Lung (tissue), 12 donors: ENCODE measurements around the gene LCE5A. TPM values are rescaled to one million over a fixed set of nuclear protein-coding genes. Genes with fewer than 3 reads are reported as not detected.

Experiments used
- ATAC-seq: fragments of 200-7000 bp; cut with Tn5 transposase; one replicate; pipeline ENCODE4 v1.9.1; 2020; ENCODE audit warnings: moderate number of reproducible peaks; ENCODE audit not compliant: insufficient read depth, low FRiP score
- DNase-seq, 3 donors: peaks; one replicate each; pipeline ENCODE4 v3.0.0-alpha.2; 2013 to 2017
- H3K27ac ChIP-seq, 2 donors: one replicate each; pipeline ENCODE4 v1.5.1; 2013; ENCODE audit warnings: mild to moderate bottlenecking in 2 of 2, moderate library complexity in 2 of 2, control low read depth in 1 of 2, inconsistent platforms in 1 of 2, low read depth in 1 of 2, low read length in 1 of 2
- H3K27me3 ChIP-seq, 3 donors: one replicate each; pipeline ENCODE4 v1.5.1; 2013; ENCODE audit warnings: low read length in 2 of 3; ENCODE audit not compliant: control insufficient read depth in 3 of 3, insufficient read depth in 3 of 3
- H3K36me3 ChIP-seq, 4 donors: one replicate each; pipeline ENCODE4 v1.5.1; 2013; ENCODE audit warnings: low read length in 4 of 4, mild to moderate bottlenecking in 1 of 4, moderate library complexity in 1 of 4; ENCODE audit not compliant: control insufficient read depth in 4 of 4, insufficient read depth in 4 of 4
- H3K4me1 ChIP-seq, 5 donors: one replicate each; pipeline ENCODE4 v1.5.1; 2013; ENCODE audit warnings: low read length in 5 of 5, mild to moderate bottlenecking in 2 of 5, moderate library complexity in 1 of 5; ENCODE audit not compliant: control insufficient read depth in 5 of 5, insufficient read depth in 5 of 5
- H3K4me3 ChIP-seq: one replicate; pipeline ENCODE4 v1.5.1; 2013; ENCODE audit warnings: mild to moderate bottlenecking, control low read depth, moderate library complexity
- H3K9ac ChIP-seq, 2 donors: one replicate each; pipeline ENCODE4 v1.5.1; 2013; ENCODE audit warnings: low read length in 2 of 2, control low read depth in 1 of 2; ENCODE audit not compliant: insufficient read depth in 1 of 2
- H3K9me3 ChIP-seq, 4 donors: one replicate each; pipeline ENCODE4 v1.5.1; 2013; ENCODE audit warnings: low read length in 3 of 4, mild to moderate bottlenecking in 1 of 4, moderate library complexity in 1 of 4; ENCODE audit not compliant: control insufficient read depth in 4 of 4, insufficient read depth in 3 of 4
- WGBS, 2 donors: extraction: QIAGEN DNeasy Blood & Tissue Kit; methylation state at CpG; one replicate each; pipeline ENCODE4 v1.1.7; 2013; 5-methylcytosine and 5-hydroxymethylcytosine counted together
- polyA plus RNA-seq, 2 donors: library from polyadenylated mRNA; stranded (reverse); fragments of 200-250 nt; gene quantifications; one replicate each; pipeline ENCODE4 v1.2.1, GENCODE V29; 2013
- total RNA-seq, 2 donors: library from RNA; depleted of rRNA in 1 of 2; stranded (reverse); fragments of >200 nt in 1 of 2; gene quantifications; one replicate each; pipeline ENCODE4 v1.2.1, GENCODE V29; 2014 to 2021
- TF ChIP-seq, protein P1 (sequence below): IDR thresholded peaks from 2 replicates; pipeline ENCODE4 v1.5.1; 2012; ENCODE audit warnings: mild to moderate bottlenecking; ENCODE audit errors: control extremely low read depth, extremely low read depth
- donor health status: control.
- donor health status: control.
- donor health status: Bipolar disorder and iron deficiency.
- donor health status: healthy.
- donor health status: DM: yes; HTN: yes; CAD: no.

Gene LCE5A
- total and polyA plus RNA-seq, 4 donors = 0.07 TPM; not detected in 3

DNA sequence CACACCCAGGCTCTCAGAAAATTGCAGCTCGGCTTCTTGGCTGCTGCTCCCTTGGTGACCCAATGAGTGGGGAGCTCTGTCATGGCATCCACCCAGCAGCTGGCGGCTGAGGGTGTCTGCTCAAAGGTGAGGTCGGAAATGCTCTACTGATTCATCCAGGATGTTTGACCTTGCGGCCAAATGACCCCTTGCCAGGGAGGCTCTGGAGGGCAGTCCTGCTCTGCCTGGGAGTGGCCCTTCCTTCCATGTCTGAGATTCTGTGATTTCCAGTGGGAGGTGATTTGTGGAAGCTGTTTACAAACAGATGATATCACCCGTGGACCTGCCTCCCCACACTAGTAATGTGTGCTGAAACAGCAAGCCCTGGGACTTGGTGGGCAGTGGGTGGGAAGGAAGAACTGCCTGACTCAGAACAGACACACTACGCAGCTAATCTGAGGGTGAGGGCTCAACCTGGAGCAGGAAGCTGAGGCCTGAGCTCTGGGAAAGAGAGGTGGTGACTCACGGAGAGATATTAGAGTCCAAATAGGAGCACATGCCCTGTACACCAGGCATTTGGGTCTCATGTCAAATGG, 6.7 kb downstream of the LCE5A start:
- TF ChIP-seq, protein P1, sequence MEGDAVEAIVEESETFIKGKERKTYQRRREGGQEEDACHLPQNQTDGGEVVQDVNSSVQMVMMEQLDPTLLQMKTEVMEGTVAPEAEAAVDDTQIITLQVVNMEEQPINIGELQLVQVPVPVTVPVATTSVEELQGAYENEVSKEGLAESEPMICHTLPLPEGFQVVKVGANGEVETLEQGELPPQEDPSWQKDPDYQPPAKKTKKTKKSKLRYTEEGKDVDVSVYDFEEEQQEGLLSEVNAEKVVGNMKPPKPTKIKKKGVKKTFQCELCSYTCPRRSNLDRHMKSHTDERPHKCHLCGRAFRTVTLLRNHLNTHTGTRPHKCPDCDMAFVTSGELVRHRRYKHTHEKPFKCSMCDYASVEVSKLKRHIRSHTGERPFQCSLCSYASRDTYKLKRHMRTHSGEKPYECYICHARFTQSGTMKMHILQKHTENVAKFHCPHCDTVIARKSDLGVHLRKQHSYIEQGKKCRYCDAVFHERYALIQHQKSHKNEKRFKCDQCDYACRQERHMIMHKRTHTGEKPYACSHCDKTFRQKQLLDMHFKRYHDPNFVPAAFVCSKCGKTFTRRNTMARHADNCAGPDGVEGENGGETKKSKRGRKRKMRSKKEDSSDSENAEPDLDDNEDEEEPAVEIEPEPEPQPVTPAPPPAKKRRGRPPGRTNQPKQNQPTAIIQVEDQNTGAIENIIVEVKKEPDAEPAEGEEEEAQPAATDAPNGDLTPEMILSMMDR = no peak
- ATAC-seq (no peak), DNase-seq (no peak)
- 55 to 82% methylated on average over 7 of the region's 7 CpGs for WGBS, 2 donors
- peaks cover 0 to 6% (median 0%) of the 10 kb centered on the region in 4 donors for H3K9me3 ChIP-seq
- H3K36me3 ChIP-seq = no peaks in the 10 kb centered on the region
- H3K9ac ChIP-seq = no peak overlapping the region
- no peak overlapping the region for H3K27ac ChIP-seq
- peaks cover 5 to 42% (median 30%) of the 10 kb centered on the region in 3 donors for H3K27me3 ChIP-seq
- no peak overlapping the region for H3K4me3 ChIP-seq
- H3K4me1 ChIP-seq = peaks cover 0 to 1% (median 0%) of the 10 kb centered on the region in 5 donors

DNA sequence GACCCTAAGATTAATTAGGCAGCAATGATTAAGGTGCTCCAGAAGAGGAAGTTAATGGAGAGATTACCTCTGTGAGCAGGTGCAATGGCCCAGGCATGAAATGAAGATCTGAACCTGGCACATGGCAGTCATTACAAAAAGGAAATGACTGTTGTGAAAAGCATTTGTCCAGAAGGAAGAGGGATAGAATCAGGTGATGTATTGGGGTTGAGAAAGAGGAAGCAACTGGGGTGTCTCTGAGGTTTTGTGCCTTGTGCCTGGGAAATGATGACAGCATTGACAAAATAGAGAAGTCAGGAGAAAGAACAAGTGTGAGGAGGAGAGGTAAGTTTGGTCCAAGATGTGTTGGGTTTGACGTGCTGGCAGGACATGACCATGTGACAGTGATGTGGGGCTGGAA, 9.2 kb downstream of the LCE5A start:
- DNase-seq (no peak), ATAC-seq (no peak)
- Histone ChIP-seq H3K4me3 (no peak overlapping the region), H3K9ac (no peak overlapping the region), H3K27ac (no peak overlapping the region), H3K27me3 (peaks cover 0 to 28% (median 19%) of the 10 kb centered on the region in 3 donors), H3K4me1 (peaks cover 0 to 1% (median 0%) of the 10 kb centered on the region in 5 donors), H3K36me3 (no peaks in the 10 kb centered on the region), H3K9me3 (peaks cover 0 to 6% (median 2%) of the 10 kb centered on the region in 4 donors)
- TF ChIP-seq, protein P1 = no peak
- 17 to 37% methylated on average over 1 of the region's 1 CpG for WGBS, 2 donors

DNA sequence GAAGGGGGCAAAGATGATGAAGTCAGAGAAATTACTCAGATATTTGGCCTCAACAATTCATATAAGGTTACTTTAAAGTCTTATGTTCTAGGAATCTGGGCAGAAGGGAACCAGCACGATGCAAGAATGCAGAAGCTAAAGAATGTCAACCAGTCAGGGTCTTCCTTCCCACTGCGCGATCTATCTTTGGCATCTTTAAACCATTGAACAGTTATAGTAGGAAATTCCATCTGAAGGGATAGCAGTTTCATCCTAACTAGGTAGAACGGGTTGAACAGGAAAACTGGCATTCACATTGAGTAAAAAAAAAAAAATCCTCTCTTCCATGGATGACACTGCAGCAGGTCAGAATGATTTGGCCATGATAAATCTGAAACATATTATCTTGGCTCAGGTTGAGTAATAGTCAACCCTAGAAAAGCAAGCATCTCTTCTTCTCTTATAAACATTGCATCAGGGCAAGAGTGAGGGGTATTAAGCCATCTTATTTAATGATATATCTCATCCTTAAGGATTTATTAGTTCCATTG, 10.0 kb downstream of the LCE5A start:
- no peak overlapping the region for H3K27ac ChIP-seq
- TF ChIP-seq, protein P1 = no peak
- no peak overlapping the region for H3K9ac ChIP-seq
- H3K4me1 ChIP-seq = no peaks in the 10 kb centered on the region
- H3K27me3 ChIP-seq = peaks cover 0 to 22% (median 12%) of the 10 kb centered on the region in 3 donors
- peaks cover 0 to 6% (median 2%) of the 10 kb centered on the region in 4 donors for H3K9me3 ChIP-seq
- 57 to 64% methylated on average over 4 of the region's 4 CpGs for WGBS, 2 donors
- DNase-seq (no peak), ATAC-seq (no peak)
- H3K4me3 ChIP-seq = no peak overlapping the region
- H3K36me3 ChIP-seq = no peaks in the 10 kb centered on the region
